Astrocyte of the spinal cord (primary cell): ENCODE results near the gene SLC16A11.

Experiments
- DNase-seq: peaks from one replicate; pipeline ENCODE4 v3.0.0; 2011; ENCODE audit warnings: low read depth, low spot score
- H3K4me3 ChIP-seq: 2 replicates; pipeline ENCODE4 v1.5.1; 2011; ENCODE audit warnings: low read depth, mild to moderate bottlenecking, low read length, moderate library complexity
- CTCF ChIP-seq: IDR thresholded peaks from 2 replicates; pipeline ENCODE4 v1.5.1; 2012; ENCODE audit warnings: low read depth, mild to moderate bottlenecking, low read length, inconsistent platforms
- in situ Hi-C: cut with HindIII; loops from 2 replicates; pipeline ENCODE4 v1.10.0; 2017; ENCODE audit warnings: low sequenced_read_pairs

SLC16A11 gene

GRCh38 chr17:7007143-7007542 lies 36.7 kb downstream of the SLC16A11 start:
- in situ Hi-C loops: no loop called here
- no peak overlapping the region for H3K4me3 ChIP-seq
- DNase-seq: no peak
- no peak for TF ChIP-seq CTCF

- TF ChIP-seq CTCF: no peak
These were observed 38.2 kb downstream of the SLC16A11 start for GRCh38 chr17:7005716-7006115.

GRCh38 chr17:7004398-7005253 lies 39.3 kb downstream of the SLC16A11 start:
- in situ Hi-C loops: no loop called here
- TF ChIP-seq CTCF: peak; percentile 62
- no peak overlapping the region for H3K4me3 ChIP-seq
- peak; percentile 53 for DNase-seq

More at GRCh38 chr17:7005716-7006115, 38.2 kb downstream of the SLC16A11 start:
- no peak for DNase-seq
- H3K4me3 ChIP-seq: no peak overlapping the region
- in situ Hi-C loops: no loop called here

- TF ChIP-seq CTCF: no peak
- DNase-seq: no peak
- no peak overlapping the region for H3K4me3 ChIP-seq
- in situ Hi-C loops: no loop called here
These were observed 40.1 kb downstream of the SLC16A11 start for GRCh38 chr17:7003745-7004144.

GRCh38 chr17:7002288-7003047 lies 41.4 kb downstream of the SLC16A11 start:
- in situ Hi-C loops: no loop called here
- no peak for TF ChIP-seq CTCF
- no peak for DNase-seq
- H3K4me3 ChIP-seq: no peak overlapping the region

GRCh38 chr17:7001318-7001961 lies 42.5 kb downstream of the SLC16A11 start:
- DNase-seq: peak; percentile 31
- in situ Hi-C loops: no loop called here
- TF ChIP-seq CTCF: peak; percentile 72

More at GRCh38 chr17:7001318-7001961, 42.5 kb downstream of the SLC16A11 start:
- H3K4me3 ChIP-seq: no peak overlapping the region
